ENCODE results near the gene SGMS1. TPM values are rescaled to one million over a fixed set of nuclear protein-coding genes. Genes with fewer than 3 reads are reported as not detected.

The SGMS1 gene
- polyA plus RNA-seq, 2 of the 4 experiments (the other 2 are of a cell fraction) = 22.7 to 28.2 TPM

GRCh38 chr10:50398823-50399222 lies 224.9 kb downstream of the SGMS1 start:
- TF ChIP-seq, protein P1, sequence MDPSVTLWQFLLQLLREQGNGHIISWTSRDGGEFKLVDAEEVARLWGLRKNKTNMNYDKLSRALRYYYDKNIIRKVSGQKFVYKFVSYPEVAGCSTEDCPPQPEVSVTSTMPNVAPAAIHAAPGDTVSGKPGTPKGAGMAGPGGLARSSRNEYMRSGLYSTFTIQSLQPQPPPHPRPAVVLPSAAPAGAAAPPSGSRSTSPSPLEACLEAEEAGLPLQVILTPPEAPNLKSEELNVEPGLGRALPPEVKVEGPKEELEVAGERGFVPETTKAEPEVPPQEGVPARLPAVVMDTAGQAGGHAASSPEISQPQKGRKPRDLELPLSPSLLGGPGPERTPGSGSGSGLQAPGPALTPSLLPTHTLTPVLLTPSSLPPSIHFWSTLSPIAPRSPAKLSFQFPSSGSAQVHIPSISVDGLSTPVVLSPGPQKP (IDR thresholded peaks at IDR 0.05; ENCODE audit: low read depth, low read length) = no peak
- TF ChIP-seq FOSL2 (IDR thresholded peaks at IDR 0.05) = no peak
- no peak for TF ChIP-seq FOSL2 (CRISPR knock-in tag; IDR thresholded peaks at IDR 0.05)
- TF ChIP-seq CHD2 (IDR thresholded peaks at IDR 0.05; ENCODE audit: low read length, partially characterized antibody) = no peak
- peaks cover 70% of the 10 kb centered on the region for H3K4me1 ChIP-seq
- H3K4me2 ChIP-seq = no peak overlapping the region
- FAIRE-seq = no peak
- no peak overlapping the region for H3K4me3 ChIP-seq
- DNase-seq (ENCODE audit: low read depth in 1 of 2, low spot score in 1 of 2) = no peak
- ATAC-seq = no peak
- 89% methylated on average over 4 of the region's 4 CpGs for whole genome bisulfite sequencing (ENCODE audit: missing lambda C conversion rate)
- POLR2A ChIA-PET = no interaction called here
- H3K27ac ChIP-seq = no peak overlapping the region
- CTCF ChIA-PET = no interaction called here
- H3K9me3 ChIP-seq = no peaks in the 10 kb centered on the region

- ATAC-seq (no peak), FAIRE-seq (no peak), DNase-seq (ENCODE audit: low read depth in 1 of 2, low spot score in 1 of 2) (no peak)
- no peak overlapping the region for H3K4me3 ChIP-seq
- POLR2A ChIA-PET = no interaction called here
- no peak overlapping the region for H3K27ac ChIP-seq
- no peak overlapping the region for H3K4me2 ChIP-seq
- H3K4me1 ChIP-seq = peaks cover 69% of the 10 kb centered on the region
- no peak for TF ChIP-seq FOSB (CRISPR knock-in tag; IDR thresholded peaks at IDR 0.05)
- no peak for TF ChIP-seq NPAS2 (CRISPR knock-in tag; IDR thresholded peaks at IDR 0.05; ENCODE audit: borderline replicate concordance)
- TF ChIP-seq, protein P2, sequence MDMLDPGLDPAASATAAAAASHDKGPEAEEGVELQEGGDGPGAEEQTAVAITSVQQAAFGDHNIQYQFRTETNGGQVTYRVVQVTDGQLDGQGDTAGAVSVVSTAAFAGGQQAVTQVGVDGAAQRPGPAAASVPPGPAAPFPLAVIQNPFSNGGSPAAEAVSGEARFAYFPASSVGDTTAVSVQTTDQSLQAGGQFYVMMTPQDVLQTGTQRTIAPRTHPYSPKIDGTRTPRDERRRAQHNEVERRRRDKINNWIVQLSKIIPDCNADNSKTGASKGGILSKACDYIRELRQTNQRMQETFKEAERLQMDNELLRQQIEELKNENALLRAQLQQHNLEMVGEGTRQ (IDR thresholded peaks at IDR 0.05) = no peak
- TF ChIP-seq MYC (IDR thresholded peaks at IDR 0.05; ENCODE audit: borderline replicate concordance, low read length) = no peak
- TF ChIP-seq HOXB13 (CRISPR knock-in tag; IDR thresholded peaks at IDR 0.05; ENCODE audit: low read depth) = no peak
- no peak for TF ChIP-seq HEYL (CRISPR knock-in tag; IDR thresholded peaks at IDR 0.05)
- no peak for TF ChIP-seq HDAC2 (IDR thresholded peaks at IDR 0.05)
- no peak for TF ChIP-seq EHF (CRISPR knock-in tag; IDR thresholded peaks at IDR 0.05)
- TF ChIP-seq, protein P1 (IDR thresholded peaks at IDR 0.05; ENCODE audit: low read depth, low read length) = no peak
- TF ChIP-seq JUN (IDR thresholded peaks at IDR 0.05) = no peak
- no peak for TF ChIP-seq RNF2 (IDR thresholded peaks at IDR 0.05; ENCODE audit: borderline replicate concordance, low read depth)
- WGBS (ENCODE audit: missing lambda C conversion rate) = 66% methylated on average over 2 of the region's 2 CpGs
- no peaks in the 10 kb centered on the region for H3K9me3 ChIP-seq
- CTCF ChIA-PET = no interaction called here
Observed at GRCh38 chr10:50398381-50398780, 225.4 kb downstream of the SGMS1 start.

- ChIA-PET POLR2A (interaction anchor here (0.6 kb wide), 1 partner anchor 86 kb away, joined by 6 read pairs; no protein-coding TSS in a partner anchor), CTCF (interaction anchor here (1.1 to 1.2 kb wide), 2 partner anchors 18 to 30 kb away, joined by 4 to 6 read pairs; no protein-coding TSS in a partner anchor)
- no peak for FAIRE-seq
- peak overlapping the region; percentile 48 to 86; a peak in 4 of 6 replicates for H3K27ac ChIP-seq
- peak overlapping the region; percentile 90 for H3K4me2 ChIP-seq
- peaks cover 68% of the 10 kb centered on the region for H3K4me1 ChIP-seq
- no peak for ATAC-seq
- WGBS (ENCODE audit: missing lambda C conversion rate) = 90% methylated on average over 8 of the region's 8 CpGs
- no peaks in the 10 kb centered on the region for H3K9me3 ChIP-seq
- TF ChIP-seq REST (IDR thresholded peaks at IDR 0.05) (no peak), RARB (CRISPR knock-in tag; IDR thresholded peaks at IDR 0.05) (no peak), CBX2 (IDR thresholded peaks at IDR 0.05; ENCODE audit: borderline replicate concordance, low read depth) (no peak), CEBPB (IDR thresholded peaks at IDR 0.05) (no peak), HOXB5 (CRISPR knock-in tag; IDR thresholded peaks at IDR 0.05) (no peak)
- TF ChIP-seq, protein P1 (IDR thresholded peaks at IDR 0.05; ENCODE audit: low read depth, low read length) = no peak
- TF ChIP-seq, protein P3, sequence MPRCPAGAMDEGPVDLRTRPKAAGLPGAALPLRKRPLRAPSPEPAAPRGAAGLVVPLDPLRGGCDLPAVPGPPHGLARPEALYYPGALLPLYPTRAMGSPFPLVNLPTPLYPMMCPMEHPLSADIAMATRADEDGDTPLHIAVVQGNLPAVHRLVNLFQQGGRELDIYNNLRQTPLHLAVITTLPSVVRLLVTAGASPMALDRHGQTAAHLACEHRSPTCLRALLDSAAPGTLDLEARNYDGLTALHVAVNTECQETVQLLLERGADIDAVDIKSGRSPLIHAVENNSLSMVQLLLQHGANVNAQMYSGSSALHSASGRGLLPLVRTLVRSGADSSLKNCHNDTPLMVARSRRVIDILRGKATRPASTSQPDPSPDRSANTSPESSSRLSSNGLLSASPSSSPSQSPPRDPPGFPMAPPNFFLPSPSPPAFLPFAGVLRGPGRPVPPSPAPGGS (IDR thresholded peaks at IDR 0.05) = no peak
- no peak overlapping the region for H3K4me3 ChIP-seq
- DNase-seq (ENCODE audit: low read depth in 1 of 2, low spot score in 1 of 2) = no peak
Observed at GRCh38 chr10:50397312-50398140, 226.2 kb downstream of the SGMS1 start.

Data from A549 (cell line).